ENCODE measurements around the gene KNOP1. TPM values are rescaled to one million over a fixed set of nuclear protein-coding genes. Genes with fewer than 3 reads are reported as not detected.

KNOP1 gene
- total RNA-seq, 5 donors from 2014 or later (not counting 1 experiment from before 2014, with no cell fraction given) = 8.2 to 20.4 (median 18.6) TPM

- H3K9me3 Mint-ChIP-seq = no peaks in the 10 kb centered on the region
- H3K27me3 Mint-ChIP-seq = no peaks in the 10 kb centered on the region
- no peak for ATAC-seq (replicated peaks in 1 of 4)
- Histone ChIP-seq H3K9me3 (no peaks in the 10 kb centered on the region), H3K4me3 (ENCODE audit: control insufficient read depth in 1 of 2, extremely low read depth in 1 of 2, low read length in 1 of 2) (no peak overlapping the region), H3K36me3 (ENCODE audit: control insufficient read depth in 2 of 2, extremely low read depth in 1 of 2, insufficient read depth in 1 of 2, low read length in 1 of 2) (peaks cover 14 to 31% of the 10 kb centered on the region in 2 donors), H3K27me3 (replicated peaks in 1 of 2; ENCODE audit: control insufficient read depth in 2 of 2, extremely low read depth in 1 of 2, insufficient read depth in 2 of 2, low read length in 1 of 2) (no peaks in the 10 kb centered on the region), H3K4me1 (ENCODE audit: control insufficient read depth in 1 of 2, extremely low read depth in 1 of 2, insufficient read depth in 2 of 2, low read length in 2 of 2) (peaks cover 7 to 22% of the 10 kb centered on the region in 2 experiments), H3K27ac (ENCODE audit: low read length) (no peak overlapping the region)
- WGBS (ENCODE audit: insufficient coverage) = 100% methylated on average over 3 of the region's 5 CpGs
- H3K36me3 Mint-ChIP-seq = peaks cover 26% of the 10 kb centered on the region
- no peak overlapping the region for H3K4me3 Mint-ChIP-seq
- peak overlapping the region in 1 of 2 donors; percentile 44 for H3K27ac Mint-ChIP-seq
- H3K4me1 Mint-ChIP-seq = peaks cover 33 to 42% (median 35%) of the 10 kb centered on the region in 3 donors
- no peak for DNase-seq
- ChIA-PET CTCF (no interaction called here), POLR2A (no interaction called here)
Measured at GRCh38 chr16:19715566-19715965, 2.5 kb downstream of the KNOP1 start.

DNA sequence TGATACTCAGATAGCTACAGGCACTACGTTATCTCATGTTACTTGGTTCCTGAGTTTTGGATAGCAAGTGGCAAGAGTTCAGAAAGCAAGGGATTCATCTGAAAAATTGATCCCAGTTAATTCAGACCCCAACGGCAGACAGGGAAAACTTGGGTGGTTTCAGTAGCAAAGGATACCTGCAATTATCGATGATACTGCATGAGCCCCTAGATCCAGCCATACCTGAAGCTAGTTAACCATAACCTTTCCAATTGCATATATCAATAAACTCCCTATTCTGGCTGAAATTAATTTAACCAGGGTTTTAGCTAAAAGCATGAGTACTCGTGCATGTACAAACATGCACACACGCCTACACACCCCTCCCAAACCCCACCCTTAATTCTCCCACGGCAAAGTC, 4.3 kb downstream of the KNOP1 start:
- Histone ChIP-seq H3K4me3 (ENCODE audit: control insufficient read depth in 1 of 2, extremely low read depth in 1 of 2, low read length in 1 of 2) (no peak overlapping the region), H3K4me1 (ENCODE audit: control insufficient read depth in 1 of 2, extremely low read depth in 1 of 2, insufficient read depth in 2 of 2, low read length in 2 of 2) (peaks cover 5 to 23% of the 10 kb centered on the region in 2 experiments), H3K27ac (ENCODE audit: low read length) (no peak overlapping the region), H3K27me3 (replicated peaks in 1 of 2; ENCODE audit: control insufficient read depth in 2 of 2, extremely low read depth in 1 of 2, insufficient read depth in 2 of 2, low read length in 1 of 2) (no peaks in the 10 kb centered on the region), H3K36me3 (ENCODE audit: control insufficient read depth in 2 of 2, extremely low read depth in 1 of 2, insufficient read depth in 1 of 2, low read length in 1 of 2) (peaks cover 25 to 46% of the 10 kb centered on the region in 2 donors), H3K9me3 (no peaks in the 10 kb centered on the region)
- DNase-seq (no peak), ATAC-seq (replicated peaks in 1 of 4) (no peak)
- H3K4me1 Mint-ChIP-seq = peaks cover 31 to 42% (median 35%) of the 10 kb centered on the region in 3 donors
- H3K4me3 Mint-ChIP-seq = no peak overlapping the region
- ChIA-PET POLR2A (no interaction called here), CTCF (no interaction called here)
- H3K27ac Mint-ChIP-seq = no peak overlapping the region
- no peaks in the 10 kb centered on the region for H3K27me3 Mint-ChIP-seq
- no peaks in the 10 kb centered on the region for H3K9me3 Mint-ChIP-seq
- 95% methylated on average over 5 of the region's 6 CpGs for WGBS (ENCODE audit: insufficient coverage)
- peaks cover 39% of the 10 kb centered on the region for H3K36me3 Mint-ChIP-seq

DNA sequence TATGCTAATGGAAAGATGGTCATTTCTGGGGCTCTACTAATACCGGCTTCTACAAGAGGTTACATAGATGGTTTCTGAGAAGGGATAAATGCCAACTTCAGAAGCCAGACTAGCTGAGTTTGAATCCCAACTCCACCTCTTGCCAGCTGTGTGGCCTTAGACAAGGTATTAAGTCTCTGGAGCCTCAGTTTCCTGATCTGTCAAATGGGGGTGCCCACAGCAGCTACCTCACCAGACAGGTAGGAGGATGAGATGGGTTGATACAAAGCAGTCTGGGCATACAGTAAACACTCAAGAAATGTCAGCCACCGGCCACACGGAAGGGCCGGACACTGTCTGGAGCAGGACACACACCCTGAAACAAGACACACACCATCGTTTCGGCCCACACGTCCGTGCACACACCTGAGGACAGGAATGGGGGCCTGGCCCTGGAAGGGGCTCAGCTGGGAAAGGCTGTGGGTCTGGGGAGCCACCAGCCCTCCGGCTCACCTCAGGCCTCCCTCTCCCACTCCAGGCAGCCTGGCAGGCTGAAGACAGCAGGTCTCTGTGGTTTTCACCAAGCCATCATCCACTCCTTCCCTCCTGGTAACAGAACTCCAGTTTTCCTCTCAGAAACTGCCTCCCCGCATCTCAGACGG, 5.5 kb downstream of the KNOP1 start:
- Mint-ChIP-seq H3K27me3 (no peaks in the 10 kb centered on the region), H3K4me3 (no peak overlapping the region), H3K4me1 (peaks cover 30 to 42% (median 34%) of the 10 kb centered on the region in 3 donors), H3K36me3 (peaks cover 42% of the 10 kb centered on the region), H3K9me3 (no peaks in the 10 kb centered on the region), H3K27ac (no peak overlapping the region)
- H3K27me3 ChIP-seq (replicated peaks in 1 of 2; ENCODE audit: control insufficient read depth in 2 of 2, extremely low read depth in 1 of 2, insufficient read depth in 2 of 2, low read length in 1 of 2) = no peaks in the 10 kb centered on the region
- H3K4me3 ChIP-seq (ENCODE audit: control insufficient read depth in 1 of 2, extremely low read depth in 1 of 2, low read length in 1 of 2) = no peak overlapping the region
- H3K36me3 ChIP-seq (ENCODE audit: control insufficient read depth in 2 of 2, extremely low read depth in 1 of 2, insufficient read depth in 1 of 2, low read length in 1 of 2) = peaks cover 25 to 55% of the 10 kb centered on the region in 2 donors
- no peak overlapping the region for H3K27ac ChIP-seq (ENCODE audit: low read length)
- ChIA-PET CTCF (no interaction called here), POLR2A (no interaction called here)
- H3K9me3 ChIP-seq = no peaks in the 10 kb centered on the region
- DNase-seq (no peak), ATAC-seq (replicated peaks in 1 of 4) (no peak)
- H3K4me1 ChIP-seq (ENCODE audit: control insufficient read depth in 1 of 2, extremely low read depth in 1 of 2, insufficient read depth in 2 of 2, low read length in 2 of 2) = peaks cover 3 to 18% of the 10 kb centered on the region in 2 experiments
- 96% methylated on average over 4 of the region's 11 CpGs for WGBS (ENCODE audit: insufficient coverage)

- no peak overlapping the region for H3K4me3 ChIP-seq (ENCODE audit: control insufficient read depth in 1 of 2, extremely low read depth in 1 of 2, low read length in 1 of 2)
- ChIA-PET CTCF (no interaction called here), POLR2A (no interaction called here)
- Mint-ChIP-seq H3K27ac (no peak overlapping the region), H3K36me3 (peaks cover 46% of the 10 kb centered on the region), H3K4me3 (no peak overlapping the region), H3K27me3 (no peaks in the 10 kb centered on the region), H3K4me1 (peaks cover 22 to 33% (median 25%) of the 10 kb centered on the region in 3 donors), H3K9me3 (no peaks in the 10 kb centered on the region)
- no peak for DNase-seq
- peaks cover 0 to 9% of the 10 kb centered on the region in 2 experiments for H3K4me1 ChIP-seq (ENCODE audit: control insufficient read depth in 1 of 2, extremely low read depth in 1 of 2, insufficient read depth in 2 of 2, low read length in 2 of 2)
- 94% methylated on average over 8 of the region's 12 CpGs for WGBS (ENCODE audit: insufficient coverage)
- no peak overlapping the region for H3K27ac ChIP-seq (ENCODE audit: low read length)
- no peaks in the 10 kb centered on the region for H3K9me3 ChIP-seq
- H3K27me3 ChIP-seq (replicated peaks in 1 of 2; ENCODE audit: control insufficient read depth in 2 of 2, extremely low read depth in 1 of 2, insufficient read depth in 2 of 2, low read length in 1 of 2) = no peaks in the 10 kb centered on the region
- ATAC-seq (replicated peaks in 1 of 4) = no peak
- H3K36me3 ChIP-seq (ENCODE audit: control insufficient read depth in 2 of 2, extremely low read depth in 1 of 2, insufficient read depth in 1 of 2, low read length in 1 of 2) = peaks cover 25 to 62% of the 10 kb centered on the region in 2 donors
Measured at GRCh38 chr16:19711643-19712042, 6.4 kb downstream of the KNOP1 start.

DNA sequence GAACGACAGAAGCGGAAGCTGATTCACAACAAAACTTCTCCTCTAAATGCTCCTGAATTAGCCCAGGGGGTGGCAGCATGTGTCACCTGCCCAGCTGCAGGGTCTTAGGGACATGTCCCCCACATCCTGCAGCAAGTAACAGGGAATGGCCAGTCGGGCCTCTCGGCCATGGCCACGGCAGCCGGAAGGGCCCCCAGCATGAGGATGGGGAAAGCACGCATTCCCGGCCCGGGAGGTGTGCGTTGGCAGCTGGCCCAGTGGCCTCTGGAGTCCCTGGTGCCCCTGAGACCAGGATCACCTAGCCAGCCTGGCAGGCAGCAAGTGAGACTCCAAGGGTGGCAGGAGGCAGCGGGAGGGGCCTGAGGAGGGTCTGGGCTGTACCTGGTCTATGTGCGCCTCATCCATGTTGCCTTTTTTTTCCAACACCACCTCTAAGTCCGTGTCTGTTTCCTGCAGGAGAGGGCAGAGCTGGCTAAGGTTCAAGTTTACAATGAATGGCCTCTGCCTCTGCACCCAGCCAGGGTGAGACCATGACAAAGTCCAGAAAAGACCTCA, 7.0 kb downstream of the KNOP1 start:
- ChIA-PET CTCF (no interaction called here), POLR2A (no interaction called here)
- Histone ChIP-seq H3K36me3 (ENCODE audit: control insufficient read depth in 2 of 2, extremely low read depth in 1 of 2, insufficient read depth in 1 of 2, low read length in 1 of 2) (peaks cover 25 to 67% of the 10 kb centered on the region in 2 donors), H3K27me3 (replicated peaks in 1 of 2; ENCODE audit: control insufficient read depth in 2 of 2, extremely low read depth in 1 of 2, insufficient read depth in 2 of 2, low read length in 1 of 2) (no peaks in the 10 kb centered on the region), H3K27ac (ENCODE audit: low read length) (no peak overlapping the region), H3K4me1 (ENCODE audit: control insufficient read depth in 1 of 2, extremely low read depth in 1 of 2, insufficient read depth in 2 of 2, low read length in 2 of 2) (peaks cover 0 to 5% of the 10 kb centered on the region in 2 experiments), H3K4me3 (ENCODE audit: control insufficient read depth in 1 of 2, extremely low read depth in 1 of 2, low read length in 1 of 2) (no peak overlapping the region), H3K9me3 (no peaks in the 10 kb centered on the region)
- Mint-ChIP-seq H3K4me3 (no peak overlapping the region), H3K9me3 (no peaks in the 10 kb centered on the region), H3K27me3 (no peaks in the 10 kb centered on the region), H3K4me1 (peaks cover 16 to 28% (median 19%) of the 10 kb centered on the region in 3 donors), H3K27ac (no peak overlapping the region), H3K36me3 (peaks cover 50% of the 10 kb centered on the region)
- ATAC-seq (replicated peaks in 1 of 4) = no peak
- 96% methylated on average over 12 of the region's 13 CpGs for WGBS (ENCODE audit: insufficient coverage)
- no peak for DNase-seq

- Mint-ChIP-seq H3K4me1 (peaks cover 13 to 20% (median 15%) of the 10 kb centered on the region in 3 donors), H3K4me3 (no peak overlapping the region), H3K36me3 (peaks cover 55% of the 10 kb centered on the region), H3K9me3 (no peaks in the 10 kb centered on the region), H3K27ac (no peak overlapping the region), H3K27me3 (no peaks in the 10 kb centered on the region)
- Histone ChIP-seq H3K27me3 (replicated peaks in 1 of 2; ENCODE audit: control insufficient read depth in 2 of 2, extremely low read depth in 1 of 2, insufficient read depth in 2 of 2, low read length in 1 of 2) (no peaks in the 10 kb centered on the region), H3K4me1 (ENCODE audit: control insufficient read depth in 1 of 2, extremely low read depth in 1 of 2, insufficient read depth in 2 of 2, low read length in 2 of 2) (peaks cover 0 to 5% of the 10 kb centered on the region in 2 experiments), H3K27ac (ENCODE audit: low read length) (no peak overlapping the region), H3K36me3 (ENCODE audit: control insufficient read depth in 2 of 2, extremely low read depth in 1 of 2, insufficient read depth in 1 of 2, low read length in 1 of 2) (peaks cover 25 to 74% of the 10 kb centered on the region in 2 donors), H3K4me3 (ENCODE audit: control insufficient read depth in 1 of 2, extremely low read depth in 1 of 2, low read length in 1 of 2) (no peak overlapping the region), H3K9me3 (no peaks in the 10 kb centered on the region)
- ATAC-seq (replicated peaks in 1 of 4) (no peak), DNase-seq (no peak)
- ChIA-PET POLR2A (no interaction called here), CTCF (no interaction called here)
- WGBS (ENCODE audit: insufficient coverage) = 87% methylated on average over 18 of the region's 23 CpGs
Measured at GRCh38 chr16:19710191-19710908, 7.7 kb downstream of the KNOP1 start.
